Endothelial cell of umbilical vein (primary cell): Measurements from ENCODE around the gene EIF4A3. TPM values are rescaled to one million over a fixed set of nuclear protein-coding genes. Genes with fewer than 3 reads are reported as not detected.

ENCODE experiments used
- BruUV-seq: library from RNA; stranded (reverse); fragments of 400-500 nt; replicated peaks from 2 replicates; lab custom pipeline; 2021; lab: Mats Ljungman, UMichigan
- CTCF ChIA-PET: fragments of 300-600, 350-600 bp; sonication (Branson Sonifier 250); formaldehyde crosslinking; loops from one replicate; lab custom pipeline; 2021; ENCODE audit warnings: antibody characterized with exemption, inconsistent platforms; lab: Charles Lee
- POLR2A ChIA-PET: fragments of 300-600, 350-600 bp; sonication (Branson Sonifier 250); formaldehyde crosslinking; loops from one replicate; lab custom pipeline; 2021; ENCODE audit warnings: antibody characterized with exemption, inconsistent platforms; lab: Charles Lee
- DNase-seq: peaks from one replicate; pipeline ENCODE4 v3.0.0-alpha.2; 2011; ENCODE audit warnings: low read depth, low spot score
- FAIRE-seq: peaks from 2 replicates; lab custom pipeline; 2011; peaks lifted over from hg19 to GRCh38; lab: Jason Lieb, UNC
- H2AFZ ChIP-seq: 2 replicates; pipeline ENCODE4 v1.6.0; 2012; ENCODE audit warnings: low read depth, low read length, control low read depth, inconsistent platforms
- H3K27ac ChIP-seq: 2 replicates; pipeline ENCODE4 v1.5.1; 2011; ENCODE audit warnings: low read depth, mild to moderate bottlenecking, control low read depth, low read length, moderate library complexity; ENCODE audit not compliant: insufficient read depth
- H3K27me3 ChIP-seq, 2 experiments: 2 replicates each; pipeline versions ENCODE4 v1.6.0 to v1.6.1; 2011; ENCODE audit warnings: low read length in 2 of 2, mixed read lengths in 1 of 2; ENCODE audit not compliant: control insufficient read depth in 2 of 2, insufficient read depth in 2 of 2
- H3K36me3 ChIP-seq, 2 experiments: 2 replicates in 1 of 2; 3 replicates in 1 of 2; pipeline ENCODE4 v1.5.1; 2011; ENCODE audit warnings: low read length in 2 of 2, mild to moderate bottlenecking in 1 of 2, moderate library complexity in 1 of 2; ENCODE audit not compliant: control insufficient read depth in 2 of 2, insufficient read depth in 2 of 2; ENCODE audit errors: extremely low read depth in 1 of 2
- H3K4me1 ChIP-seq: 3 replicates; pipeline ENCODE4 v1.5.1; 2011; ENCODE audit warnings: mild to moderate bottlenecking, low read length; ENCODE audit not compliant: control insufficient read depth, insufficient read depth; ENCODE audit errors: extremely low read depth
- H3K4me2 ChIP-seq: 2 replicates; pipeline ENCODE4 v1.6.1; 2011; ENCODE audit warnings: low read length, control low read depth, mixed read lengths; ENCODE audit not compliant: insufficient read depth
- H3K4me3 ChIP-seq, 3 experiments: fragments of 200-600 bp in 1 of 3; sonication (generic), shearing (Covaris generic) in 1 of 3; replicated peaks in 1 of 3; 2 replicates each; pipeline ENCODE4 v1.5.1; 2011 to 2016; ENCODE audit warnings: control low read depth in 3 of 3, low read length in 3 of 3, mild to moderate bottlenecking in 2 of 3, inconsistent platforms in 1 of 3, low read depth in 1 of 3, moderate library complexity in 1 of 3; ENCODE audit not compliant: insufficient read depth in 1 of 3
- H3K79me2 ChIP-seq: 2 replicates; pipeline ENCODE4 v1.6.0; 2012; ENCODE audit warnings: low read length, inconsistent platforms; ENCODE audit not compliant: control insufficient read depth, insufficient read depth
- H3K9ac ChIP-seq: replicated peaks from 2 replicates; pipeline ENCODE3; 2011; ENCODE audit warnings: low read length, control low read depth; ENCODE audit not compliant: insufficient read depth; ENCODE audit errors: extremely low read depth
- H3K9me1 ChIP-seq: replicated peaks from 3 replicates; pipeline ENCODE4 v1.6.0; 2011; ENCODE audit warnings: mild to moderate bottlenecking, low read length; ENCODE audit not compliant: control insufficient read depth, insufficient read depth; ENCODE audit errors: extremely low read depth
- H3K9me3 ChIP-seq: replicated peaks from 2 replicates; pipeline ENCODE4 v1.5.1; 2012; ENCODE audit warnings: low read length, inconsistent platforms; ENCODE audit not compliant: control insufficient read depth, insufficient read depth
- H4K20me1 ChIP-seq: replicated peaks from 2 replicates; pipeline ENCODE3; 2011; ENCODE audit warnings: mild to moderate bottlenecking, low read length; ENCODE audit not compliant: control insufficient read depth, insufficient read depth; ENCODE audit errors: extremely low read depth
- CTCF ChIP-seq, 2 donors: IDR thresholded peaks; 1 replicate in 1 of 2; 2 replicates in 1 of 2; pipeline ENCODE4 v1.5.1; 2011; ENCODE audit warnings: low read length in 2 of 2, mild to moderate bottlenecking in 2 of 2, moderate library complexity in 2 of 2, control low read depth in 1 of 2, inconsistent platforms in 1 of 2, low read depth in 1 of 2; ENCODE audit not compliant: insufficient read depth in 1 of 2; ENCODE audit errors: extremely low read depth in 1 of 2
- EZH2 ChIP-seq: IDR thresholded peaks from 2 replicates; pipeline ENCODE4 v1.6.1; 2012; ENCODE audit warnings: borderline replicate concordance, low read depth, mild to moderate bottlenecking, moderate library complexity, low read length, inconsistent platforms; ENCODE audit not compliant: severe bottlenecking
- FOS ChIP-seq: IDR thresholded peaks from 2 replicates; pipeline ENCODE4 v1.6.1; 2011; ENCODE audit warnings: mild to moderate bottlenecking, low read length, moderate library complexity, borderline replicate concordance; ENCODE audit not compliant: insufficient read depth
- GATA2 ChIP-seq: IDR thresholded peaks from 2 replicates; pipeline ENCODE4 v1.7.0; 2011; ENCODE audit warnings: low read depth, mild to moderate bottlenecking, moderate library complexity, mixed read lengths, low read length; ENCODE audit not compliant: insufficient read length, insufficient read depth
- JUN ChIP-seq: IDR thresholded peaks from 2 replicates; pipeline ENCODE4 v1.6.1; 2011; ENCODE audit warnings: borderline replicate concordance, low read depth; ENCODE audit not compliant: insufficient read length, insufficient read depth
- MAX ChIP-seq: IDR thresholded peaks from 2 replicates; pipeline ENCODE4 v1.6.1; 2011; ENCODE audit not compliant: insufficient read depth, insufficient read length
- MYC ChIP-seq: IDR thresholded peaks from one replicate; pipeline ENCODE4 v1.6.1; 2011; ENCODE audit warnings: mild to moderate bottlenecking, low read depth, low read length
- POLR2A ChIP-seq: IDR thresholded peaks from 2 replicates; pipeline ENCODE4 v1.6.1; 2012; ENCODE audit warnings: low read depth, mild to moderate bottlenecking, control low read depth, low read length
- POLR2AphosphoS5 ChIP-seq: IDR thresholded peaks from 2 replicates; pipeline ENCODE4 v1.6.1; 2012; ENCODE audit warnings: low read depth, mild to moderate bottlenecking, control low read depth, low read length, moderate library complexity; ENCODE audit not compliant: insufficient read depth
- dilution Hi-C: fragments of 300-500 bp; cut with MboI; formaldehyde crosslinking; loops from one replicate; pipeline ENCODE4 v1.15.0; 2019; ENCODE audit warnings: low sequenced_read_pairs; ENCODE audit not compliant: extremely low pct_ligation_motif_present
- intact Hi-C: fragments of 100-400 bp; cut with micrococcal nuclease; formaldehyde crosslinking; loops from one replicate; pipeline ENCODE4 v1.10.0; 2022
- polyA plus RNA-seq, 4 experiments: library from polyadenylated mRNA; depleted of rRNA in 3 of 4; stranded (reverse) in 3 of 4; unstranded in 1 of 4; fragments of >200 nt; gene quantifications; 2 replicates each; pipeline versions ENCODE4 v1.2.1 to v1.2.3, GENCODE V29; 2011 to 2012; ENCODE audit warnings: missing spikeins in 1 of 4
- total RNA-seq: library from RNA; stranded (reverse); gene quantifications from 2 replicates; pipeline ENCODE4 v1.2.3, GENCODE V29; 2021

The EIF4A3 gene
- total and polyA plus RNA-seq, 2 donors (not counting 3 experiments of a cell fraction or from before 2014, with no cell fraction given): 90.4 to 94.5 TPM

- no peaks in the 10 kb centered on the region for H3K9me1 ChIP-seq
- intact Hi-C loops: loop anchor here (5.0 kb wide), 1 partner anchor 115 kb away; no protein-coding TSS in a partner anchor
- POLR2A ChIA-PET: no interaction called here
- no peaks in the 10 kb centered on the region for H3K4me1 ChIP-seq
- peaks cover 11 to 15% of the 10 kb centered on the region in 2 experiments for H3K27me3 ChIP-seq
- no peaks in the 10 kb centered on the region for H4K20me1 ChIP-seq
- TF ChIP-seq POLR2A: no peak
- no peak for TF ChIP-seq FOS
- no peak for TF ChIP-seq CTCF (IDR thresholded peaks at IDR 0.05; ENCODE audit: extremely low read depth in 1 of 2, insufficient read depth in 1 of 2, low read depth in 1 of 2, low read length in 2 of 2)
- no peak for TF ChIP-seq EZH2
- TF ChIP-seq GATA2: no peak
- TF ChIP-seq JUN: no peak
- TF ChIP-seq MYC: no peak
- no peak for TF ChIP-seq POLR2AphosphoS5
- TF ChIP-seq MAX: no peak
- H3K27ac ChIP-seq: no peak overlapping the region
- H3K79me2 ChIP-seq: no peaks in the 10 kb centered on the region
- DNase-seq (no peak), FAIRE-seq (no peak)
- dilution Hi-C loops: no loop called here
- CTCF ChIA-PET: interaction anchor here (1.2 to 1.7 kb wide), 2 partner anchors 21 to 115 kb away, joined by 3 to 9 read pairs; partner anchors contain the start of gene GAA
- H3K4me3 ChIP-seq: no peak overlapping the region
- no peaks in the 10 kb centered on the region for H3K9me3 ChIP-seq
- H3K36me3 ChIP-seq: no peaks in the 10 kb centered on the region
- no peak overlapping the region for H2AFZ ChIP-seq
- no peak overlapping the region for H3K4me2 ChIP-seq
- no peak overlapping the region for H3K9ac ChIP-seq
- BruUV-seq: no TSS peak
Observed at GRCh38 chr17:80122026-80122575, 24.8 kb downstream of the EIF4A3 start.
